Embryonic facial prominence (tissue), 1 donor: ENCODE data around the gene ACER2.
"Not testable (repeated sequence)": the region's sequence is repeated elsewhere in the genome, so short reads cannot be mapped to it uniquely, and the experiment has no call there.

Experiments
- DNase-seq: peaks from one replicate; pipeline ENCODE4 v3.0.0-alpha.2; 2016; ENCODE audit errors: extremely low spot score

ACER2 gene

GRCh38 chr9:19409401-19410194 lies 789 bp downstream of the ACER2 start:
- DNase-seq = no peak

GRCh38 chr9:19410195-19410503 lies 1.3 kb downstream of the ACER2 start:
- no peak for DNase-seq

- no peak for DNase-seq
These were observed 1.8 kb downstream of the ACER2 start for GRCh38 chr9:19410594-19410993.

GRCh38 chr9:19411316-19411715 lies 2.5 kb downstream of the ACER2 start:
- DNase-seq = no peak

- not testable (repeated sequence) for DNase-seq
These were observed 4.6 kb downstream of the ACER2 start for GRCh38 chr9:19413456-19413855.

GRCh38 chr9:19416143-19416542 lies 7.3 kb downstream of the ACER2 start:
- DNase-seq = no peak

- no peak for DNase-seq
These were observed 12.1 kb downstream of the ACER2 start for GRCh38 chr9:19420877-19421276.

GRCh38 chr9:19423163-19423562 lies 14.4 kb downstream of the ACER2 start:
- no peak for DNase-seq

GRCh38 chr9:19424176-19424779 lies 15.5 kb downstream of the ACER2 start:
- DNase-seq = no peak

- DNase-seq = no peak
These were observed 20.8 kb downstream of the ACER2 start for GRCh38 chr9:19429595-19429994.

GRCh38 chr9:19430201-19430760 lies 21.5 kb downstream of the ACER2 start:
- DNase-seq = no peak

- no peak for DNase-seq
These were observed 22.8 kb downstream of the ACER2 start for GRCh38 chr9:19431361-19432171.

GRCh38 chr9:19432473-19432872 lies 23.7 kb downstream of the ACER2 start:
- no peak for DNase-seq

- not testable (repeated sequence) for DNase-seq
These were observed 24.9 kb downstream of the ACER2 start for GRCh38 chr9:19433729-19434128.

GRCh38 chr9:19440376-19440775 lies 31.6 kb downstream of the ACER2 start:
- no peak for DNase-seq

- DNase-seq = no peak
These were observed 32.2 kb downstream of the ACER2 start for GRCh38 chr9:19440823-19441580.

GRCh38 chr9:19441730-19442129 lies 32.9 kb downstream of the ACER2 start:
- DNase-seq = no peak

- DNase-seq = no peak
These were observed 33.4 kb downstream of the ACER2 start for GRCh38 chr9:19442240-19442639.

- no peak for DNase-seq
These were observed 36.6 kb downstream of the ACER2 start for GRCh38 chr9:19445452-19445851.

- DNase-seq = no peak
These were observed 37.6 kb downstream of the ACER2 start for GRCh38 chr9:19446361-19446861.

- no peak for DNase-seq
These were observed 42.7 kb downstream of the ACER2 start for GRCh38 chr9:19451240-19452087.
